NCI-H2196 (cell line): ENCODE measurements around the gene ZNF224.
A peak's percentile ranks its signal among the peaks of the same experiment; 100 is the strongest.

Experiments
- DNase-seq: peaks from one replicate; lab custom pipeline; 2025; ENCODE audit not compliant: unreplicated experiment; lab: John Stamatoyannopoulos, UW

ZNF224 gene

DNA sequence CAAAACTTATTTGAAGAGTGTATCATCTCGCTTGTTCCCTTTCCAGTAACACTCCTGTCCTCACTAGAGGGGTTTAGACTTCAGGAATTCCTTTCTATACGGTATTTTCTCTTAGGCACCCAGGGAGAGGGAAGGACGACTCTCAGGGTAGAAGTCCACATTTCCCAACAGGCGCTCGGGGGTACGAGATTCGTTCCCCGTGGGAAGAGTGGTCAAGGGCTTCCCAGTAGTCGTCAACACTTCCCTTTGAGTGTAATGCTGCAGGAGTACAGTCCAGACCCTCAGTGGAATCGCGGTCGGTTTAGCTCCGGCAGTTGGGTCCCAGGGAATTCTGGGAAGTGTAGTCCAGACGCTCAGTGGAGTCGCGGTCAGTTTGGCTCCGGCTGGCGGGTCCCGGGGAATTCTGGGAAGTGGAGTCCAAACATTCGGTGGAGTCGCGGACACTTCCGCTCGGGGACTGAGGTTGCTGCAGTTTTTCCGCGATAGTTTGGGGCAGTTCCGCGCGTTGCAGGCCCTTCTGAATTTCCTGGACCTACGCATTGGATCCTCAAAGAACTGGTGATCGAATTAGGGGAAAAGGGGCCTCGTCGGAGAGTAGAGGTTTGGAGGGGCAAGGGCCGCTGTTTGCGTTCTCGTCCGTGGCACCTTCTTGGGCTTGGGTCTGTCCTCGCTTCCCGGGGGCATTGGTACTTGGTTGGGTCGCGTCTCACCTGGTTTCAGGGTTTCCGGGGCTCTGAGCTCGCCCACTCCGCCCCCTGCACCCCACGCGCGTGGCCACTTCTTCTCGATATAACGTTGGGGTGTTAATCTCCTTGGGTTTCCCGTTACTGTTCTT is at the start of gene ZNF224:
ZNF224 (plus strand) TSS at position 431 of the 835 bp plus-strand sequence. CDS start 3,513 bp downstream, outside the sequence.
- DNase-seq = peak; percentile 90

DNA sequence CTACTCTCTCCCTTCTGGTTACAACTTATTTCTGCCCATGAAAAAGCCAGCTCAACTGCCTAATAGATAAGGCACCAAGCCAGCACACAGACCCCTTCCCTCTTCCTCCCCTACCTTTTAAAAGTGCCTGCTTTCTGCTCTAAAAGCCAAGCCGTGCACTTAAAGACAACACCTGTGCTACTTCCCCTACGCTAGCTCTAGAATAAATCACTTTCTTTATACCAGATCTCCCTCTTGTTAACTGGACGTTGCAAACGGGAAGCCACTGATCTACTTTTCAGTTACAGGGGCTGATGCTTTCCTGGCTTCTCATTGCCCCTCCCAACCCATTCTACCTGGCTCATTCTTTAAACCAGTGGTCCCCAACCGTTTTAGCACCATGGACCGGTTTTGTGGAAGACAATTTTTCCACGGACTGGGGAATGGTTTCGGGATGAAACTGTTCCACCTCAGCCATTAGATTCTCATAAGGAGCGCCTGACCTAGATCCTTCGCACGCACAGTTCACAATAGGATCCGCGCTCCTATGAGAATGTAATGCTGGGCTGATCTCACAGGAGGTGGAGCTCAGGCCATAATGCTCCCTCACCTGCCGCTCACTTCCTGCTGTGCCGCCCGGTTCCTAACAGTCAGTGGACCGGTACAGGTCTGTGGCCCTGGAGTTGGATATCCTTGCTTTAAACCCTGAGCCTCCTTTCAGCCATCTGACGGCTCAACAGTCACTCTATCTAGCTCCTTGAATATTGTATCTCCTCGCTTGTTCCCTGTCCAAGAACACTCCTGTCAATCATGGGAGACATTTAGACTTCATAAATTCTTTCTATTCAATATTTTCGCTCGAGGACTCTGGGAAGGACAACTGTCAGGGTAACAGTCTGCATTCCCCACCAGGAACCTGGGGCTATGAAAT is 43.2 kb upstream of the ZNF224 start:
- peak; percentile 73 for DNase-seq

DNA sequence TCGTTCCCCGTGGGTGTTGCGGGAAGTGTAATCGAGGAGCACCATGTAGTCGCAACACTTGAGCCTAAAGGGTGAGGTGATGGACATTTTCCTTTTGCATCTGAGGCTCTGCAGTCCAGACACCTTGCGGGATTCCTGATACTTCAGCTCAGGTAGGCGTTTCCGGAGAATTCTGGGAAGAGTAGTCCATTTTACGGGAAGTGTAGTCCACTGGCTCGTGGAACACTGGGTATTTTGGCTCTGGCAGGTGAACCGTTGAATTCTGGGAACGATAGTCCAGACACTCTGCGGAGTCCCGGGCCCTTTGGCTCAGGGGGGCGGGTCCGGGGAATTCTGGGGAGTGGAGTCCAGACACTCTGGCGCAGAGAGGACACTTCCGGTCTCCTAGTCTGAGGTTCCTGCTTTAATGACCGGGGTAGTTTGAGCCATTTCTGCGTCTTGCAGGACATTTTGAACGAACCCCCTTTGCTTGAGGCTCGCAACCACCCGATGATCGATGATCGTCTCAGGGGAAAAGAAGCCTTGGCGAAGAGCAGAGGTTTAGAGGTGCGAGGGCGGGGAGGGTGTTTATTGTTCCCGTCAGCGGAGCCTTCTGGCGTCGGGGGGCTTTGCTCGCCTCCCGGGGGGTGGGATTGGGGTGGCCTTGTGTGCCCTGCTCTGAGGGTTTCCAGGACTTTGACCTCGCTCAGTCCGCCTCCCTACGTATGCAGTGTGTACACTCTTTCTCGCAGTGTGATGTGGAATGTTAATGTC is 42.3 kb upstream of the ZNF224 start, which contains the start of gene ZNF223:
ZNF223 (plus strand) TSS at position 387 of the 753 bp plus-strand sequence. CDS start 3,141 bp downstream, outside the sequence.
- peak; percentile 95 for DNase-seq

- DNase-seq = no peak
Measured at GRCh38 chr19:44055870-44056269, 38.3 kb upstream of the ZNF224 start.

- DNase-seq = no peak
Measured at GRCh38 chr19:44059229-44059628, 34.9 kb upstream of the ZNF224 start.

DNA sequence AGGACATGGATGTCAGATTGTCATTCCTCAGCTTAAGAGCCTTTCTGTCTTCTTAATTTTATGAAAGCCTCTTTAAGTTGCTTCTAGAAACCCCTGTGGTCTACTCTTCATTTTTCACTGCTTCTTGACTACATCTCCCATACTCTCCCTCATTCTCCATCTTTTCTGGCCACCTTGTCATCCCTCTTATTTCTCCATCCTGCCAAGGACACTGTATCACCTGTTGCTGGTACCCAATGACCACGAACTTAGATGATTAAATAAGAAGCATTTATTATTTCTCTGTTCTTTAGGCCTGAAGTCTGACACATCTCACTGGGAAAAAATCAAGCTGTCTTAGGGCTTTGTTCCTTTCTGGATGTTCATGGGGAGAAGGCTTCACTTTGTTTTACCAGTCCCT is 33.1 kb upstream of the ZNF224 start:
- no peak for DNase-seq

GRCh38 chr19:44066305-44066704 is 27.9 kb upstream of the ZNF224 start:
- DNase-seq = no peak

DNA sequence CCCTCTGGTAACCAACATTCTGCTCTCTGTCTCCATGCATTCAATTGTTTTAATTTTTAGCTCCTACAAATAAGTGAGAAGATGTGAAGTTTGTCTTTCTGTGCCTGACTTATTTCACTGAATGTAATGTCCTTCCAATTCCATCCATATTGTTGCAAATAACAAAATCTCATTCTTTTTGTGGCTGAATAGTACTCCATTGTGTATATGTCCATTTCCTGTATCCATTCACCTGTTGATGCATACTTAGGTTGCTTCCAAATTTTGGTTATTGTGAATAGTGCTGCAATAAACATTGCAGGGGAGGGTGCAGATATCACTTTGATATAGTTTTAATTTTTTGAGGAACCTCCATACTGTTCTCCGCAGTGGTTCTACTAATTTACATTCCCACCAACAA is 24.7 kb upstream of the ZNF224 start:
- DNase-seq = no peak

GRCh38 chr19:44071824-44072542 is 22.2 kb upstream of the ZNF224 start, which contains the start of gene ZNF284:
ZNF284 (plus strand) TSS chr19:44072159; CDS start chr19:44076390, 4,231 bp downstream.
- DNase-seq = peak; percentile 90

GRCh38 chr19:44072543-44073401 is 21.4 kb upstream of the ZNF224 start:
- DNase-seq = no peak

- no peak for DNase-seq
Measured at GRCh38 chr19:44076325-44076724, 17.8 kb upstream of the ZNF224 start.

DNA sequence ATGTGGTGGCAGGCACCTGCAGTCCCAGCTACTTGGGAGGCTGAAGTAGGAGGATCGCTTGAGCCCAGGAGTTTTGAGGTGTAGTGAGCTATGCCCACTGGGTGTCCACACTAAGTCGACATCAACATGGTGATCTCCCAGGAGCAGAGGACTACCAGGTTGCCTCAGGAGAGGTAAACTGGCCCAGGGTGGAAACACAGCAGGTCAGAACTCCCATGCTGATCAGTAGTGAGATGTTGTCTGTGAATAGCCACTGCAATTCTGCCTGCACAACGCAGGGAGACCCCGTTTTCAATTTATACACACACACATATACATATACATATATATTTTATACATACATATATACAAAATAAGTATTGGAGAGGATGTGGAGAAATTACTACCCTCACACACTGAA is 2.1 kb upstream of the ZNF224 start:
- DNase-seq = no peak

- DNase-seq = no peak
Measured at GRCh38 chr19:44107751-44108150, 13.6 kb downstream of the ZNF224 start.

DNA sequence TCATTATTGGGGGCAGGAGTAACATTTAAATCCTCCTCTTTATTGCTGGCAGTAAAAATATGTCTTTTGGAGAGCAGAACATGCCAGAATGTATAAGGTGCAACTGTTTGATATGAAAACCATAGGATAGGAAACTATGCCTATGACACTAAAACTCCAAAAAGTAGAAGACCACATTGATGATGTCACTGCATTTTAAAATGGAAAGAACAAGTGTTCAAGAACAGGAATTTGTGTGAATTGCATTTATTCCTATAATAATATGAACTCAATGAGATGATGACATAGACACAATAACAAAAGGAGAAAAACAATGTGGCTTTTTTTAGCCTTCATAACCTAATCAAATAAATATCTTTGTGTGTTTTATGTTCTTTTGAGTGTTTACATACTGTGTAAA is 15.3 kb downstream of the ZNF224 start:
- DNase-seq = no peak

DNA sequence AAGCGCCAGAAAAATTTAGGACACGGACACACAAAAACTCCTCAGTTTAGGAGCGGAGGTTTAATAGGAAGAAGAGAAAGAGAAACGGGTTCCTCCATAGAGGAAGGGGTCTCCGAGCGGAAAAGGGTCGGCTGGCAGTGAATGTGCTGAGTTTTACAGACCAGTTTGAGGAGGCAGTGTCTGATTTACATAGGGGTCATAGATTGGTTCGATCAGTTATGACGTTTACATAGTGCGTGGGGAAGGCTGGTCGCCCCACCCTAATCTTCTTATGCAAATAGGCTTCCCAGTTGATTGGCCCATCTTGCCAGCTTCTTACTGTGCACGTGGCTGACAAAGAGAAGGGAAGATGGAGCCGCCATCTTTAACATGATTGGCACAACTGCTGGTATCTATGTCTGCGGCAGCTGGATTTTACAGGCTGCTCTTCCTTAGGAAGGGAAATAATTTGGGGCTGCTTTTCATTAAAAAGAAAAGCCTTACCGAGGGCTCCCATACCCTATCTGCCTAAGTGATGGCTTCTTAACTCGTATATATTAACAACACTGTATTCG is 17.8 kb downstream of the ZNF224 start:
- DNase-seq = no peak

DNA sequence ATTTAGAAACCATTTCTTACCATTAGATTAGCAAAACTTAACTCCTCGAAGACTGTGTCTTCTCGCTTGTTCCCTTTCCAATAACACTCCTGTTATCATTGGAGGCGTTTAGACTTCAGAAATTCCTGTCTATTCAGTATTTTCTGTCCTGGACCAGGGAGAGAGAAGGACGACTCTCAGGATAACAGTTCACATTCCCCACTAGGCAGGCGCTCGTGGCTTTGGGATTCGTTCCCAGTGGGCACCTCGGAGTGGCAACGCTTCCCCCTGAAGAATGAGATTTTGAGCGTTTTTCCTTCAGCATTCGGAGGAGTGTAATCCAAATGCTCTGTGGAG is 18.6 kb downstream of the ZNF224 start:
- DNase-seq = no peak

GRCh38 chr19:44113138-44113783 is 19.1 kb downstream of the ZNF224 start, which contains the start of gene ZNF225:
ZNF225 (plus strand) TSS chr19:44113399; CDS start chr19:44115828, 2,429 bp downstream.
- peak; percentile 98 for DNase-seq

- no peak for DNase-seq
Measured at GRCh38 chr19:44113784-44114390, 19.7 kb downstream of the ZNF224 start.
